SK-N-SH (cell line): ENCODE measurements around the gene PTPN18.

Source experiments
- CHD2 ChIP-seq: fragments of 150-350 bp; IDR thresholded peaks from 2 replicates; pipeline ENCODE4 v1.6.1; 2018; ENCODE audit warnings: low read length; ENCODE audit not compliant: partially characterized antibody
- CTCF ChIP-seq: fragments of 200-600 bp; sonication (generic); IDR thresholded peaks from 2 replicates; pipeline ENCODE4 v1.6.1; 2017; ENCODE audit warnings: antibody characterized with exemption, mild to moderate bottlenecking, moderate library complexity
- EP300 ChIP-seq, 2 experiments: IDR thresholded peaks; 2 replicates each; pipeline versions ENCODE4 v1.4.0 to v1.6.1; 2012; ENCODE audit warnings: borderline replicate concordance in 1 of 2, low read depth in 1 of 2, low read length in 1 of 2
- FOXM1 ChIP-seq: IDR thresholded peaks from 2 replicates; pipeline ENCODE4 v1.4.0; 2012; ENCODE audit warnings: low read depth, mild to moderate bottlenecking
- RAD21 ChIP-seq: IDR thresholded peaks from 2 replicates; pipeline ENCODE4 v1.6.1; 2012; ENCODE audit warnings: mild to moderate bottlenecking, low read length
- RXRA ChIP-seq: IDR thresholded peaks from 2 replicates; pipeline ENCODE4 v1.4.0; 2012; ENCODE audit warnings: low read depth, mild to moderate bottlenecking, borderline replicate concordance
- SMC3 ChIP-seq: IDR thresholded peaks from 2 replicates; pipeline ENCODE4 v1.6.1; 2012; ENCODE audit warnings: low read depth, low read length, improper control_type of control experiment
- USF1 ChIP-seq: IDR thresholded peaks from 2 replicates; pipeline ENCODE4 v1.4.0; 2012; ENCODE audit warnings: low read depth, borderline replicate concordance
- YY1 ChIP-seq: IDR thresholded peaks from 2 replicates; pipeline ENCODE4 v1.4.0; 2012; ENCODE audit warnings: low read depth, mild to moderate bottlenecking
- TF ChIP-seq, protein P1 (sequence below): IDR thresholded peaks from 2 replicates; pipeline ENCODE4 v1.6.1; 2012; ENCODE audit warnings: mild to moderate bottlenecking, low read depth, low read length, moderate library complexity

- TF ChIP-seq RXRA (no peak), SMC3 (no peak), CTCF (no peak), USF1 (no peak), RAD21 (no peak), FOXM1 (no peak), YY1 (no peak), CHD2 (no peak), EP300 (IDR thresholded peaks at IDR 0.05; ENCODE audit: borderline replicate concordance in 1 of 2, low read depth in 1 of 2, low read length in 1 of 2) (no peak)
- TF ChIP-seq, protein P1, sequence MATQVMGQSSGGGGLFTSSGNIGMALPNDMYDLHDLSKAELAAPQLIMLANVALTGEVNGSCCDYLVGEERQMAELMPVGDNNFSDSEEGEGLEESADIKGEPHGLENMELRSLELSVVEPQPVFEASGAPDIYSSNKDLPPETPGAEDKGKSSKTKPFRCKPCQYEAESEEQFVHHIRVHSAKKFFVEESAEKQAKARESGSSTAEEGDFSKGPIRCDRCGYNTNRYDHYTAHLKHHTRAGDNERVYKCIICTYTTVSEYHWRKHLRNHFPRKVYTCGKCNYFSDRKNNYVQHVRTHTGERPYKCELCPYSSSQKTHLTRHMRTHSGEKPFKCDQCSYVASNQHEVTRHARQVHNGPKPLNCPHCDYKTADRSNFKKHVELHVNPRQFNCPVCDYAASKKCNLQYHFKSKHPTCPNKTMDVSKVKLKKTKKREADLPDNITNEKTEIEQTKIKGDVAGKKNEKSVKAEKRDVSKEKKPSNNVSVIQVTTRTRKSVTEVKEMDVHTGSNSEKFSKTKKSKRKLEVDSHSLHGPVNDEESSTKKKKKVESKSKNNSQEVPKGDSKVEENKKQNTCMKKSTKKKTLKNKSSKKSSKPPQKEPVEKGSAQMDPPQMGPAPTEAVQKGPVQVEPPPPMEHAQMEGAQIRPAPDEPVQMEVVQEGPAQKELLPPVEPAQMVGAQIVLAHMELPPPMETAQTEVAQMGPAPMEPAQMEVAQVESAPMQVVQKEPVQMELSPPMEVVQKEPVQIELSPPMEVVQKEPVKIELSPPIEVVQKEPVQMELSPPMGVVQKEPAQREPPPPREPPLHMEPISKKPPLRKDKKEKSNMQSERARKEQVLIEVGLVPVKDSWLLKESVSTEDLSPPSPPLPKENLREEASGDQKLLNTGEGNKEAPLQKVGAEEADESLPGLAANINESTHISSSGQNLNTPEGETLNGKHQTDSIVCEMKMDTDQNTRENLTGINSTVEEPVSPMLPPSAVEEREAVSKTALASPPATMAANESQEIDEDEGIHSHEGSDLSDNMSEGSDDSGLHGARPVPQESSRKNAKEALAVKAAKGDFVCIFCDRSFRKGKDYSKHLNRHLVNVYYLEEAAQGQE: no peak
Observed at GRCh38 chr2:130377491-130377890, 21.6 kb downstream of the PTPN18 start.
